HPDE6-E6E7 (cell line): ENCODE data around the gene MORN4.
"Not testable (repeated sequence)": the region's sequence is repeated elsewhere in the genome, so short reads cannot be mapped to it uniquely, and the experiment has no call there.

Experiments
- DNase-seq: peaks from one replicate; pipeline ENCODE4 v3.0.0; 2011; ENCODE audit warnings: missing footprints; ENCODE audit errors: extremely low spot score

Gene MORN4

DNA sequence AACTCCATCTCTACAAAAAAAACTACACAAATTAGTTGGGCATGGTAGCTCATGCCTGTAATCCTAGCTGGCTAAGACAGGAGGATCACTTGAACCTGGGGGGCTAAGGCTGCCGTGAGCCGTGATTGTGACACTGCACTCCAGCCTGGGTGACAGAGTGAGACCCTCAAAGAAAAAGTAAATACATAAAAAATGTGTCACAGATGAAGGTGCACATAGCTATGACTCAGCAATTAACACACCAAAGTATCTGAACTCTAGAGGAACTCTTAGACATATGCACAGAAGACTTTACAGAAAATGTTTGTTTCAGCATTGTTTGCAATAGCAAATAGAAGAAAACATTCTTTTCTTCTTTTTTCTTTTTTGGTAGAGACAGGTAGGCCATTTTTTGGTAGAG lies 35.5 kb downstream of the MORN4 start:
- DNase-seq, result no peak

- peak; percentile 86 for DNase-seq
Measured at GRCh38 chr10:97596101-97597082, 36.9 kb downstream of the MORN4 start.

GRCh38 chr10:97593421-97593820 lies 39.9 kb downstream of the MORN4 start:
- no peak for DNase-seq

- DNase-seq, result no peak
Measured at GRCh38 chr10:97590748-97591495, 42.4 kb downstream of the MORN4 start.

GRCh38 chr10:97590082-97590747 lies 43.1 kb downstream of the MORN4 start:
- DNase-seq, result no peak

DNA sequence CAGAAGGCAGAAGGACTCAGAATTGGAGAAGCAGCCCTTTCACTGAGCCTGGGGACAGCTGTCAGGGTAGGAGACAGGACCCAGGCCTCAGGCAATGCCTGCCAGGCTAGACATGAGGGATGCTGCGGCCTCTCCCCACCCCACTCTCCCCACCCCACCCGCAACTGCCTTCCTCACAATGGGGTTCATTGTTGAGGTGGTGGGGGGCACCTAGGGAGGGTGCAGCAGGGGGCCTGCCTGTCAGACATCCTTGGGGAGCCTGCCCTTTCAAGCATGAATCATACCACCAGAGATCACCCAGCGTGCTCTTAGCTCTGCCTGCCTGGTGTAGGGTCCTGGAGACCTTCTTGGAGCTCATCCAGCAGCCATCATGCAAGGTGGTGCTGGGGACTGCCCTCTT lies 43.8 kb downstream of the MORN4 start, which contains the start of gene C10orf62:
Gene C10orf62, plus strand, starts transcription at position 243 of the 400 bp plus-strand sequence. CDS start 177 bp downstream, outside the sequence.
- no peak for DNase-seq

DNA sequence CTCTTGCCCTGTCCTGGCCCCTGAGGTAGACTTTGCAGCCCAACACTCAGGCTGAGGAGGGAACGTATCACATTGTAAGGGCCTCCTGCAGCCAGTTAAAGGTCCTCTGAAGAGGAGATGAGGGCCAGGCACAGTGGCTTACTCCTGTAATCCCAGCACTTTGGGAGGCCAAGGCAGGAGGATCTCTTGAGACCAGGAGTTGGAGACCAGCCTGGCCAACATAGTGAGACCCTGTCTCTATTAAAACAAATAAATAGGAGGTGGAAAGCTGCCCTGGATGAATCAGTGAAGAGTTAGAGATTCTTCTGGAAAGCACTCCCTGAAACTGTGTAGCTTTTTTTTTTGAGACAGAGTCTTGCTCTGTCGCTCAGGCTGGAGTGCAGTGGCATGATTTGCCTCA lies 46.1 kb downstream of the MORN4 start:
- DNase-seq, result no peak

DNA sequence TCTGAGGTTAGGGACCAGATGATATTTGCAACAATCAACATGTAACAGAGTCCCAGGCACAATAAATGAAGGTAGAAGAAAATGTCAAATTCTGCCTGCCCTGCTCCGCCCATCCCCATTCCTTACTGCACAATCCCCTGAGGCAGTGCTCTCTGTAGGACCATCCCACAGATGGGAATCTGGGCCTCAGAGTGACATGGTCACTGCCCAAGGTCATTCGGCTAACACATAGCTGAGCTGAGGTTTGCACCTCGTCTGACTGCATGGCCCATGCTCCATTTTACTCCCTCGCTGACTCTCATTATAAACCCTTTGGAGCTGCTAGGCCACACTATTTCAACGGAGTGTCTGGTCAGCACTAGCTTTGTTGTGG lies 47.9 kb downstream of the MORN4 start:
- no peak for DNase-seq

DNA sequence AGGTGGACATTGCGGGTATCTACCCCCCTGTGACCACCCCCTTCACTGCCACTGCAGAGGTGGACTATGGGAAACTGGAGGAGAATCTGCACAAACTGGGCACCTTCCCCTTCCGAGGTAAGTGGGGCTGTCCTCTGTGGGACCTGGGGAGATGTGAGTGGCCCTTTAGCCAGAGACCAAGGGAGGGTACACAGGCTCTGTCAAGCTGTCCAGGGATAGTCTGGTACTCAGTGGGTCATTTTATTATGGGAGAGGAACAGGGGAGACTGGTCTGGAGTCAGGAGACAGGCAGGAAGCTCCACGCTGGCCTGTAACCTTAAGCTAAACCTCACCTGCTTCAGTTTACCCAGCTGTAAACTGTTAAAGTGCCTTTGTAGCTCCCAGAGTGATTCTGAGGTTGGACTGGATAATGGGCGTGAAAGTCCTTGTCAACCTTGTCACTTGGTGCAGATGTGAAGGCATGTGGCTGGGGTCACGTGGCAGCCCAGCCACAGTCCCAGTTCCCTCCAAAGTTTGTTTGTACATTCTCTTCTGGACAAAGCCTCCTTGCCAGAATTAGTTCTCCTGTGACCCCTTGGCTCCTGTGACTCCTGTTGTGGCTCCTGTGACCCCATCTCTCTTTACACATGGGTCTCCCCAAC lies 48.4 kb downstream of the MORN4 start:
- DNase-seq, result no peak

- peak; percentile 81 for DNase-seq
Measured at GRCh38 chr10:97584060-97584797, 49.1 kb downstream of the MORN4 start, which contains the start of gene HOGA1. TSS of gene HOGA1 (plus strand) at chr10:97584389. CDS start at chr10:97584704, 315 bp downstream.

GRCh38 chr10:97583476-97583875 lies 49.8 kb downstream of the MORN4 start:
- DNase-seq, result no peak

GRCh38 chr10:97582169-97582568 lies 51.1 kb downstream of the MORN4 start:
- DNase-seq, result no peak

DNA sequence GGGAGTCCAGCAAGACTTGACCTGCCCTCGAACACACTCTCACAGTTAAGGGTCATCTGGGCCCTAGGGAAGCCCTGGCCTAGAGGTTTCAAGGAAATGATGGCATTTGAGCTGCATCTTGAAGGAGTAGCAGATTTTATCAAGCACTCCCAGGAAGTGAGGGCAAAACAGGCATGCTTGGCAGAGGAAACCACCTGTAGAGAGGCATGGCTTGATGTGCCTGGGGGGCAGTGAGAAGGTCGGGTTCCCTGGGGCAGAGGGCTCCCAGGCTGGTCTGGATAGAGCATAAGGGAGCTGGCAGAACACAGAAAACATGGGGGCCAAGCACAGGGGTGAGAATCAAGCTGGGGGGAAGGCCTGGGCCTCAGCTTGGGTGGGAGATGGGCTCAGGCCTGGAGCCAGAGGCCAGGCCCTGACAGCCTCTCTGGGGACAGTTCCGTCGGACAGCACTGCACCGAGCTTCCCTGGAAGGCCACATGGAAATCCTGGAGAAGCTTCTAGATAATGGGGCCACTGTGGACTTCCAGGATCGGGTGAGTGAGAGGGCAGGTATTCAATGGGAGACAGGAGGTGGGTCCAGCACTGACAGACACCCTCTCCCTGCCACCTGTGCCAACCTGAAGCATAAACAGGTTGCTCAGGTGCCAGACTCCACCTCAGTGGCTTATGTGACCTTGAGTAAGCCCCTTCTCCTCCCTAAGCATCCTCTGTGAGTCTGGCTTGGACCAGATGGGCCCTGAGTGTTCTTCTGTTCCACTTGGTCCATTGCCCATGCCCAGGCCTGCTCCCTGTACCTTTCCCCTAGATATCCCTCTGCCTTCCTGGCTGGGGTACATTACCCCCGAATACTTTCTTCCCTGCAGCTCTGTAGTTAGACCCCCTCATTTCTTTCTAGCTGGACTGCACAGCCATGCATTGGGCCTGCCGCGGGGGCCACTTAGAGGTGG lies 52.6 kb downstream of the MORN4 start:
- no peak for DNase-seq

DNA sequence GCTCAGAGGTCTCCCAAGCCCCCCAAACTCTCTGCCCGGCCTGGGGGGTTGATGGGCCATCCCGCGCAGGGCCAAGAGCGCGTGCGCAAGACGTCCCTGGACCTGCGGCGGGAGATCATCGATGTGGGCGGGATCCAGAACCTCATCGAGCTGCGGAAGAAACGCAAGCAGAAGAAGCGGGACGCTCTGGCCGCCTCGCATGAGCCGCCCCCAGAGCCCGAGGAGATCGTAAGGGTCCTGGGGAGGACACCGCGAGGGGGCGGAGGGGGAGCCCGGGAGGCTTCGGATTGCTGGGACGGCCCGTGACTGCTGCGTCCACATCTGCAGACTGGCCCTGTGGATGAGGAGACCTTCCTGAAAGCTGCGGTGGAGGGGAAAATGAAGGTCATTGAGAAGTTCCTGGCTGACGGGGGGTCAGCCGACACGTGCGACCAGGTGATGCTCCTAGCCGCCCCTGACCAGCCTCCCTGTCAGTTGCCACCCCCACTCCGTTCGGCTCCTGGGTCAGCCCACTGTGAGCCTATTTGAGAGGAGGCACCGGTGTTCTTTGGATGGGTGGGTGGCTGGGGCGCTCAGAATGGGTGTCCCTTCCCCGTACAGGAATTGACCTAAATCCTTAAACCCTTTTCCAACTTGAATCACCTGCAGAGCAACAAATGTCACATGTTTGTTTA lies 55.0 kb downstream of the MORN4 start:
- DNase-seq, result no peak

- no peak for DNase-seq
Measured at GRCh38 chr10:97577701-97578100, 55.6 kb downstream of the MORN4 start.

DNA sequence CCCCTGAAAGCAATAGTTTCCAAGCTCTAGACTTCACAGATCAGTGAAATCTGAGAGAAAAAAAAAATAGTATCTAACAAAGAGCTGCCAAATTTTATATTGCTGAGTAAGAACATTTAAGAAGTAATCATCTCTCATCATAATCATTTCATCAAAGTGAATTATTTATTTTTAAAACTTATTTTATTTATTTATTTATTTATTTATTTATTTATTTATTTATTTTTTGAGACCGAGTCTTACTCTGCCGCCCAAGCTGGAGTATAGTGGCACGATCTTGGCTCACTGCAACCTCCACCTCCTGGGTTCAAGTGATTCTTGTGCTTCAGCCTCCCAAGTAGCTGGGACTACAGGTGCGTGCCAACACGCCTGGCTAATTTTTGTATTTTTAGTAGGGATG lies 56.8 kb downstream of the MORN4 start:
- DNase-seq, result not testable (repeated sequence)

DNA sequence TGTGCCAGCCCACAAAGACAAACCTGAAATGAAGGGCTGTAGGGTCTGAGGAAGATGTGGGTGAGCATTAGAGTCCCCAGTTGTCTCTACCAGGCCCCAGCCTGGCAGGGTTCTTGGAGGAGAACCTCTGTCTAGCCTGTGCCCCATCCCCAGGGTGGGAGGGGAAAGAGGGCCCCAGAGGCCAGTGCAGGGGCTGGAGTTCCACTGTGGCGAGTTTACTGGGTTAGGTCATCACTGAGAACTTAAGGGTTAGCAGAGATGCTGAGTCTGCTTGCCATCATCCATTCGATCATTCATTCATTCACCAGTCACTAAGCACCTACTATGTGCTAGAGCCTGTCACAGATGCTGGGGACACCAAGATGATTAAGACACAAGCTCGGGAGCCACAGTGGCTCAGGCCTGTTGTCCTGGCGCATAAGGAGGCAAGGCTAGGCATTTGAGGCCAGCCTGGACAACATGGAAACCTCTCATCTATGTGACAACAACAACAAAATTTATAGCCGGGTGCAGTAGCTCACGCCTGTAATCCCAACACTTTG lies 58.1 kb downstream of the MORN4 start:
- no peak for DNase-seq

DNA sequence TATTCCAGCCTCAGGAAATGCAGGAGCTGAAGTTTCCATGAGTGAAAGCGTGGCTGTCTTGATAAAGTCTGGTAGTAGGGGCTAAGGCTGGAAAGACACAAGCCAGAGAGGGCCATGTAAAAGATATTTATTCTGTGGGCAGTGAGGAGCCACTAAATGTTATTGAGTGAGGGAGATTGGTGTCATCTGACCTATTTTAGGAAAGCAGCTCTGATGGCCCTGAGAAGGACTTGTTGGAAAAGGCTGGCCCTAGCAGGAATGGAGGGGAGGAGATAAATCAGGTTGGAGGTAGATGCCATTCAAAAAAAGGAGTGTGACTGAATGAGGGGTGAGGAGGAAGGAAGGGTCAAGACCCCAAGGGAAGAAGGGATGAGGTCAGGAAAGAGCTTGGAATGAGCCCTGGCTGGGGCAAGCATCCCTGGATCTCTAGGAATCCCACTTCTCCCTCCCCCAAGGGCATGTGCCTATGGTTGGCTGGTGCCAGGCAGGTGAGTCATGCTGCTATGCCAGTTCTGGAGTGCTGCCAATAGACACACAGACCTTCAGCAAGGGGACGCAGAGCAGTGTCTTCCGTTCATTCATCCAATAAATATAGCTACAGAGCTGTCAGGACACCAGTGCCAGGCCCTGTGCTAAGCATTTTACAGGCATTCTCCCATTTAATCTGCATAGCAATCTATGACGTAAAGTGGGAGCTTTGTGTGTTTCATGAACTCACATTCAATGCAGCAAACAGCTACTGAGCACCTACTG lies 58.8 kb downstream of the MORN4 start:
- DNase-seq, result peak; percentile 93
